NCI-H1092 treated with DMSO at 0.1 percent for 48 hours (cell line): Measurements from ENCODE around the gene CDC42EP4.
"Not testable (repeated sequence)": the region's sequence is repeated elsewhere in the genome, so short reads cannot be mapped to it uniquely, and the experiment has no call there.

ENCODE experiments used
- DNase-seq: peaks from one replicate; lab custom pipeline; 2025; lab: John Stamatoyannopoulos, UW

The CDC42EP4 gene

DNA sequence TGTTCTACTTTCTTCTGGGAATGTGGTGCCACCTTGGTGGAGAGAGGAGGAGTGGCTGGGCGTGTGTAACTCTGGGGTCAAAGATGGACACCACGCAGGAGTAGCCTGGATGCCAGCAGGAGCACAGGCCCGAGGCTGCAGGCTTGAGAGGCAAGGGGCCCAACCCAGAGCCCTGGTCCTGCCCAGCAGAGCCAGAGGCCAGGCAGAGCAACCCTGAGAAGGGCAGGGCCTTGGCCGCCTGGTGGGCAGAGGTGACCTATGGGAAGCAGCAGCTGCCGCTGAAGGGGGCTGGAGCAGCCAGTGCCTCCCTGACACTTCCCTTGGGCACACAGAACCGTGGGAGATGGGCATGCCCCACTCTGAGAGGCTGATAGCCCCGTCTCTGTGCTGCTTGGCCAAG is 32.1 kb downstream of the CDC42EP4 start:
- DNase-seq = no peak

DNA sequence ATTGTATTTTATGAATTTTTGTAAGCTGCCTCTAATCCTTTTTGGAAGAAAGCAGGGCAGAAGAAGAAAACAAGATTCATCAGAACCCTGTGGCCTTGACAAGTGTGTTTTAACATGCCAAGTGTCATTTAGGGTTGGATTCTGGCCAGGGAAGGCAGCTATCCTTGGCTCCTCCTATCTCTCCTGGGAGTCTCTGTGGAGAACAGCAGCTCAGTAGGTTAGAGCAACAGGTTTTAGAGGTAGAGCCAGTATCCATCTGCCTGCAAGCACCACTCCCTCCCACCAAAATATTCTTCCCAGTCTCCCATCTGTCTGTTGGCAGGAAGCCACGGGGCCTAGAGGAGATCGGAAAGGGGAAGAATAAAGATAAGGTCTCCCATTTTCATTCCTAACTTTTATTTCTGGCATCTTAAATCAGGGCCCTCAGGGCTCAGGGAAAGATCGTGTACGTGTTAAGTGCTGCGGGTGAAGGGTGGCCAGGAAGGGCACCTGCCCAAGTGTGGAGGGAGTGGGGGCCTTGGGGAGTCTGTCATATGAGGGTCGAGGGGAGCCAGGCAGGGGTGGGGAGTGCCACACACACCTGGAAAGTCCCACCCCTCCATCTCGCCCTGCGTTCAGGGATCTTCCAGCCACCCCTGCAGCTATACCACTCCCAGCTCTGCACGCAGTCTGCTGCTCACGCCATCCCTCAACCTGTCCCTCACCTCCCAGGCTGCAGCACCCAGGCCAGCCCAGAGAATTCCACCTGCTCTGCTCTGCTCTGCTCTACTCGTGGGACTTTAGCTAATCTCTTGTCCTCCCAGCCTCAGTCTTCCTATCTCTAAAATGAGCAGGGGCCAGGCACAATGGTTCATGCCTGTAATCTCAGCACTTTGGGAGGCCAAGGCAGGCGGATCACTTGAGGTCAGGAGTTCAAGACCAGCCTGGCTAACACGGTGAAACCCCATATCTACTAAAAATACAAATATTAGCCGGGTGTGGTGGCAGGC is 33.0 kb downstream of the CDC42EP4 start:
- DNase-seq = peak; percentile 74

DNA sequence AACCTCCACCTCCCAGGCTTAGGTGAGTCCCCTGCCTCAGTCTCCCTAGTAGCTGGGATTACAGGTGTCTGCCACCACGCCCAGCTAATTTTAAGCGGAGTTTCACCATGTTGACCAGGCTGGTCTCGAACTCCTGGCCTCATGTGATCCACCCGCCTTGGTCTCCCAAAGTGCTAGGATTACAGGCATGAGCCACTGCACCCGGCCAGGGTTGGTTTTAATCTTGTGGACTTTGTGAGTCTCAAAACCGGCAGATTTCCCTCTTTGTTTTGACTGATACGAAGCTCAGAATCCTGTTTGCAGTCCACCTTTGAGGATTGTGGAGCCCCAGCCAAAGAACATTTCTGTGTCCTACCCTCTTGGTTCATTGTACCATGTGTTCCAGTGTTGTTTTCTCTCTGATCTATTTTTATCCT is 33.7 kb downstream of the CDC42EP4 start:
- no peak for DNase-seq

- no peak for DNase-seq
Measured at GRCh38 chr17:73274490-73274889, 37.3 kb downstream of the CDC42EP4 start.

GRCh38 chr17:73272906-73273218 is 38.9 kb downstream of the CDC42EP4 start:
- no peak for DNase-seq

DNA sequence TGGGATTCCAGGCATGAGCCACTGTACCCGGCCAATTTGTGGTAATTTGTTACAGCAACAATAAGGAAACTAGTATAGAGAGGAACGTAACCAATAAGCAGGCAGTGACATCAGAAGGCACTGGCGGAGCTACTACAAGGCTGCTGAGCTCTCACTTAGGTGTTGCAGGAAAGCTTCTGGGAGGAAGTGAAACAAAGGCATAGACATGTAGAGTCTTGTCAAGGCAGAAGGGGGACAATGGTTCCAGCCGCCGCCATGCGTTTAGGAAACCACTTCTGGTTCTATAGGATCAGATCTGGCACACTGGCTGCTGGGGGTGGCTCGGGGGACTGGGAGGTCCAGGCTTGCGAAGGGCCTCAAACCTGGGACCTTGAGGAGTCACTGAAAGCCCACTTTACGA is 40.7 kb downstream of the CDC42EP4 start:
- DNase-seq = no peak

- DNase-seq = no peak
Measured at GRCh38 chr17:73269791-73270190, 42.0 kb downstream of the CDC42EP4 start.

GRCh38 chr17:73269329-73269615 is 42.5 kb downstream of the CDC42EP4 start:
- no peak for DNase-seq

DNA sequence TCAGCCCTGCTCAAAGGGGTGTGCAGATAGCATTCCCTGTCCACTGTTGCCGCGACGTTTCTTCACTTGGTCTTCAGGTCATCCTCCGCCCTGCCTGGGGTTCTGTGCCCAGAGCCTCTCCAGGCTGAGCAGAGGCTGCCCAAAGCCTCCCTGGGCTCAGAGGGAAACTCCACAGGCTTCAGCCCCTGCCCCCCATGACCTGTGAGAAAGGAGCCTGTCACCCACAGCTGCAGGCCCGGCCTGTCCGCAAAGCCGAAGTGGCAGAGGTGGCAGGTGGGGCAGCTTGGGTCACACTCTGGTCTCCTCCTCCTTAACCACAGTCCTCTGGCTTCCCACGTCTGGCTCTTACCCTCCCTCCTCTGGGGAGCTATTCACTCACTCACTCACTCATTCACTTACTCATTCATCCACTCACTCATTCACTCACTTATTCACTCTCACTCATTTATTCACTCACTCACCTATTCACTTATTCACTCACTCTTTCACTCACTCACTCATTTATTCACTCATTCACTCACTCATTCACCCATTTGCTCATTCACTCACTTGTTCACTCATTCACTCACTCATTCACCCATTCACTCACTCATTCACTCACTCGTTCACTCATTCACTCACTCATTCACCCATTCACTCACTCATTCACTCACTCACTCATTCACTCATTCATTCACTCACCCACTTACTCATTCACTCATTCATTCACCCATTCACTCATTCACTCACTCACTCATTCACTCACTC is 43.0 kb downstream of the CDC42EP4 start:
- DNase-seq = no peak

DNA sequence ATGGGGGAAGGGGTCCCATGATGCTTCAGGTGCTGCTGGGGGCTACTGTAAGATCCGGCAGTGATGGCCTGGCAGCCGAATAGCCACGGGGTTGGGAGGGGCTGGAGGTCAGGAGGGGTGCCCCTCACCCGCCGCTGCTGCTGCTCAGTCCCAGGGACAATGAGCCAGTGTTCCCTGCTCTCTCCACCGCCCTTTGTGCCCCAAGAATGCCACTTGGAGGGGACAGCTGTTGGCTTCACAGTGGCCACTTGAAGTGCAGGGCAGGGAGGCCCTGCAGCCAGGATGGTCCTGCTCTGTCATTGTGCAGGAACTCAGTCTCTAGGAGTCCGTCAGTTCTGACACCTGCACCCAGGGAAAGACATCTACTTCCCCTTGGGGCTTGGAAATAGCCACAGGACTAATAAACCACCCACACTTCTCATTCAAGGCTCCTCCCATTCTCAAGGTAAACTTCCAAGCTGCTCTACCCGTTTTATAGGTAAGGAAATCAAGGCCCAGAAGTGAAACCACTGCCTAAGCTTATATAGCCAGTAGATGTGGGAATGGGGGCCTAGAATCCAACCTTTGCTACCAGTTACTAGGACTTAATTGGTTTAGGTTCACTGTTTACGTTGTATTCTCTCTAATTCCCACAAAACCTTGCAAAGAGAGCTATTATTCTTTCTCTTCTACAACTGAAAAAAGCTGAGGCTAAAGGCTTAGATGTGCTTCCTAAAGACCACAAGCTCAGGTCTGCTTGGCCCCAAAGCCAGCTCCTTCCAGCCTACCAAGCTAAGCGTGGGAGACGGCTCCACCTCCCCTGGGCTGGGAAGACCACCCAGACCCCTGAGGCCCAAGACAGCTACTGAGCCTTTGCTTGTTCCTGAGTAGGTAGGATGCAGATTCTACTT is 43.9 kb downstream of the CDC42EP4 start:
- no peak for DNase-seq

- no peak for DNase-seq
Measured at GRCh38 chr17:73266796-73267195, 45.0 kb downstream of the CDC42EP4 start.

GRCh38 chr17:73265646-73266640 is 45.9 kb downstream of the CDC42EP4 start:
- DNase-seq = no peak

DNA sequence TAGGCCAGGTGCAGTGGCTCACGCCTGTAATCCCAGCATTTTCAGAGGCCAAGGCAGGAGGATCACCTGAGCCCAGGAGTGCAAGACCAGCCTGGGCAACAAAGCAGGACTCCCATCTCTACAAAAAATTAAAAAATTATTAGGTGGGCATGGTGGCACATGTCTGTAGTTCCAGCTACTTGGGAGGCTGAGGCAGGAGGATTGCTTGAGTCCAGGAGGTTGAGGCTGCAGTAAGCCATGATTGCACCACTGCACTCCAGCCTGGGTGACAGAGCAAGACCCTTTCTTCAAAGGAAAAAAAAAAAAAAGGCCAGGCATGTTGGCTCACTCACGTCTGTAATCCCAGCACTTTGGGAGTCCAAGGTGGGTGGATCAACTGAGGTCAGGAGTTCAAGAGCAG is 47.4 kb downstream of the CDC42EP4 start:
- DNase-seq = not testable (repeated sequence)

- DNase-seq = no peak
Measured at GRCh38 chr17:73262676-73263642, 48.8 kb downstream of the CDC42EP4 start.

GRCh38 chr17:73261952-73262675 is 49.7 kb downstream of the CDC42EP4 start:
- peak; percentile 24 for DNase-seq

GRCh38 chr17:73261617-73261951 is 50.2 kb downstream of the CDC42EP4 start, which contains the start of gene CPSF4L:
TSS of gene CPSF4L (minus strand) at chr17:73261880. CDS start at chr17:73261818, 62 bp downstream.
- DNase-seq = no peak

GRCh38 chr17:73257516-73257915 is 54.3 kb downstream of the CDC42EP4 start:
- DNase-seq = no peak

- DNase-seq = no peak
Measured at GRCh38 chr17:73256220-73256619, 55.6 kb downstream of the CDC42EP4 start.

DNA sequence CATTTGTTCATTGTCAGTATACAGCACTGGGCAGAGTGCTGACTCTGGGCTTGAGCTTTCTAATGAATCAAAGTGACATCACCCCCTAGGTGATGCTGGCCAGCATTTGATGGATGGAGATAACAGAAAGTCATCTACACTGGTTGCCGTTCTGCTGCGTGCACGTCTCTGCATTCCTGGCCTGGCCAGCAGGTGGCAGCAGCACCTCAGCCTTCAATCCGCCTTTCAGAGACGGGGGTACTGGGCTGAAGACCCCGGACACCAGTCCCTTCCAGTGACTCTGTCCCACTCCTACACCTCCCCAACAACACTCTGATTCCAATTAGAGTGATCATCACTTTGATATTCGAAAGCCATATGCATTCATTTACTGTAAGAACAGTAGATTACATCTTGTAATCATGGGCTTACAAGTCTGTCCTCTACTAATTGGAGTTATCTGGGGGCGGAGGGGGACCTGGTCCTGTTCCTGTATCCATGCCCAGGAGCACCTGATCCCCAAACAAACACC is 56.1 kb downstream of the CDC42EP4 start:
- DNase-seq = peak; percentile 29
